ENCODE measurements around the gene UNC50.

UNC50 gene

DNA sequence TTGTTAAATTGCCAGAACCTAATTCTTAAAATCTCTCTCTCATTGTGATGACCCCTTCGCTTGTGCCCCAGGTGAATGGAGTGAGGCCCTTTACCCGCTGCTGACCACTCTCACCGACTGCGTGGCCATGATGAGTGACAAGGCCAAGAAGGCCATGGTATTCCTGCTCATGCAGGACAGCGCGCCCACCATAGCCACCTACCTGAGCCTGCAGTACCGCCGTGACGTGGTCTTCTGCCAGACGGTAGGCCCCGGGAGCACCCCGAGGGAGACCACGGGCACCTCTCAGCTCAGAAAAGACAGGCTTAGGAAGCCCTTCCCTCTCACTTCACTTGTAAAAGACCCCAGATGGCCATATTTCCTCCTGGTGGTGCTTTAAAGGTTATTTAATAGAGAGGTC lies 45.0 kb upstream of the UNC50 start:
- Histone ChIP-seq H4K20me1 (ENCODE audit: low read depth, low read length) (no peaks in the 10 kb centered on the region), H3K79me2 (ENCODE audit: insufficient read depth, low read length) (no peaks in the 10 kb centered on the region), H3K27ac (ENCODE audit: low read depth, low read length) (no peak overlapping the region), H3K27me3 (ENCODE audit: low read length) (no peaks in the 10 kb centered on the region), H3K4me3 (ENCODE audit: insufficient read depth, low read length, poor library complexity, severe bottlenecking) (no peak overlapping the region), H3K9me3 (ENCODE audit: insufficient read depth, low read length) (no peaks in the 10 kb centered on the region), H3K4me2 (ENCODE audit: low read depth, low read length, poor library complexity, severe bottlenecking) (no peak overlapping the region), H3K36me3 (ENCODE audit: low read length) (no peaks in the 10 kb centered on the region), H3K9ac (ENCODE audit: low read length) (no peak overlapping the region), H3F3A (ENCODE audit: insufficient read depth) (no peaks in the 10 kb centered on the region), H3K9me2 (replicated peaks; ENCODE audit: insufficient read depth, low read length) (no peaks in the 10 kb centered on the region), H2AFZ (ENCODE audit: low read depth, low read length, severe bottlenecking) (no peak overlapping the region)
- TF ChIP-seq, protein P1, sequence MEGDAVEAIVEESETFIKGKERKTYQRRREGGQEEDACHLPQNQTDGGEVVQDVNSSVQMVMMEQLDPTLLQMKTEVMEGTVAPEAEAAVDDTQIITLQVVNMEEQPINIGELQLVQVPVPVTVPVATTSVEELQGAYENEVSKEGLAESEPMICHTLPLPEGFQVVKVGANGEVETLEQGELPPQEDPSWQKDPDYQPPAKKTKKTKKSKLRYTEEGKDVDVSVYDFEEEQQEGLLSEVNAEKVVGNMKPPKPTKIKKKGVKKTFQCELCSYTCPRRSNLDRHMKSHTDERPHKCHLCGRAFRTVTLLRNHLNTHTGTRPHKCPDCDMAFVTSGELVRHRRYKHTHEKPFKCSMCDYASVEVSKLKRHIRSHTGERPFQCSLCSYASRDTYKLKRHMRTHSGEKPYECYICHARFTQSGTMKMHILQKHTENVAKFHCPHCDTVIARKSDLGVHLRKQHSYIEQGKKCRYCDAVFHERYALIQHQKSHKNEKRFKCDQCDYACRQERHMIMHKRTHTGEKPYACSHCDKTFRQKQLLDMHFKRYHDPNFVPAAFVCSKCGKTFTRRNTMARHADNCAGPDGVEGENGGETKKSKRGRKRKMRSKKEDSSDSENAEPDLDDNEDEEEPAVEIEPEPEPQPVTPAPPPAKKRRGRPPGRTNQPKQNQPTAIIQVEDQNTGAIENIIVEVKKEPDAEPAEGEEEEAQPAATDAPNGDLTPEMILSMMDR (IDR thresholded peaks at IDR 0.05; ENCODE audit: insufficient read depth, low read length, poor library complexity, severe bottlenecking) = no peak
- no peak for TF ChIP-seq EZH2phosphoT487 (conservative IDR thresholded peaks at IDR 0.05; ENCODE audit: low read length)

- H2AFZ ChIP-seq (ENCODE audit: low read depth, low read length, severe bottlenecking) = no peak overlapping the region
- H3K9me2 ChIP-seq (replicated peaks; ENCODE audit: insufficient read depth, low read length) = no peaks in the 10 kb centered on the region
- H3K27ac ChIP-seq (ENCODE audit: low read depth, low read length) = no peak overlapping the region
- no peaks in the 10 kb centered on the region for H4K20me1 ChIP-seq (ENCODE audit: low read depth, low read length)
- TF ChIP-seq, protein P1 (IDR thresholded peaks at IDR 0.05; ENCODE audit: insufficient read depth, low read length, poor library complexity, severe bottlenecking) = no peak
- TF ChIP-seq EZH2phosphoT487 (conservative IDR thresholded peaks at IDR 0.05; ENCODE audit: low read length) = no peak
- no peaks in the 10 kb centered on the region for H3K9me3 ChIP-seq (ENCODE audit: insufficient read depth, low read length)
- H3K9ac ChIP-seq (ENCODE audit: low read length) = no peak overlapping the region
- H3K4me3 ChIP-seq (ENCODE audit: insufficient read depth, low read length, poor library complexity, severe bottlenecking) = no peak overlapping the region
- H3K27me3 ChIP-seq (ENCODE audit: low read length) = no peaks in the 10 kb centered on the region
- H3K36me3 ChIP-seq (ENCODE audit: low read length) = no peaks in the 10 kb centered on the region
- H3K4me2 ChIP-seq (ENCODE audit: low read depth, low read length, poor library complexity, severe bottlenecking) = no peak overlapping the region
- no peaks in the 10 kb centered on the region for H3F3A ChIP-seq (ENCODE audit: insufficient read depth)
- no peaks in the 10 kb centered on the region for H3K79me2 ChIP-seq (ENCODE audit: insufficient read depth, low read length)
Observed at GRCh38 chr2:98564541-98565132, 43.8 kb upstream of the UNC50 start.

- H4K20me1 ChIP-seq (ENCODE audit: low read depth, low read length) = no peaks in the 10 kb centered on the region
- H2AFZ ChIP-seq (ENCODE audit: low read depth, low read length, severe bottlenecking) = no peak overlapping the region
- H3K9me2 ChIP-seq (replicated peaks; ENCODE audit: insufficient read depth, low read length) = no peaks in the 10 kb centered on the region
- H3K27me3 ChIP-seq (ENCODE audit: low read length) = no peaks in the 10 kb centered on the region
- H3F3A ChIP-seq (ENCODE audit: insufficient read depth) = no peaks in the 10 kb centered on the region
- no peaks in the 10 kb centered on the region for H3K9me3 ChIP-seq (ENCODE audit: insufficient read depth, low read length)
- H3K9ac ChIP-seq (ENCODE audit: low read length) = no peak overlapping the region
- H3K27ac ChIP-seq (ENCODE audit: low read depth, low read length) = no peak overlapping the region
- H3K79me2 ChIP-seq (ENCODE audit: insufficient read depth, low read length) = no peaks in the 10 kb centered on the region
- no peak overlapping the region for H3K4me3 ChIP-seq (ENCODE audit: insufficient read depth, low read length, poor library complexity, severe bottlenecking)
- H3K36me3 ChIP-seq (ENCODE audit: low read length) = no peaks in the 10 kb centered on the region
- no peak overlapping the region for H3K4me2 ChIP-seq (ENCODE audit: low read depth, low read length, poor library complexity, severe bottlenecking)
- no peak for TF ChIP-seq EZH2phosphoT487 (conservative IDR thresholded peaks at IDR 0.05; ENCODE audit: low read length)
- TF ChIP-seq, protein P1 (IDR thresholded peaks at IDR 0.05; ENCODE audit: insufficient read depth, low read length, poor library complexity, severe bottlenecking) = no peak
Observed at GRCh38 chr2:98565286-98565860, 43.0 kb upstream of the UNC50 start.

Data from SU-DHL-6 (cell line).